Mesenchymal stem cell (in vitro differentiated cells and primary cell): ENCODE measurements around the gene THRA.

Experiments
- DNase-seq: peaks from one replicate; pipeline ENCODE4 v3.0.0-alpha.2; 2013
- H2AFZ ChIP-seq: one replicate; pipeline ENCODE4 v1.6.1; 2013; ENCODE audit warnings: low read depth, mild to moderate bottlenecking, control low read depth, inconsistent platforms, low read length, moderate library complexity
- H2AK5ac ChIP-seq: 2 replicates; pipeline ENCODE4 v1.6.1; 2013; ENCODE audit warnings: low read length, moderate library complexity, mild to moderate bottlenecking, inconsistent platforms; ENCODE audit not compliant: severe bottlenecking
- H2BK120ac ChIP-seq: one replicate; pipeline ENCODE4 v1.6.1; 2013; ENCODE audit warnings: low read depth, mild to moderate bottlenecking, inconsistent platforms, low read length, moderate library complexity
- H2BK12ac ChIP-seq, 2 experiments: one replicate each; pipeline ENCODE4 v1.6.1; 2013; ENCODE audit warnings: inconsistent platforms in 2 of 2, low read length in 2 of 2, mild to moderate bottlenecking in 2 of 2, moderate library complexity in 2 of 2, control low read depth in 1 of 2
- H2BK15ac ChIP-seq: one replicate; pipeline ENCODE4 v1.6.1; 2013; ENCODE audit warnings: mild to moderate bottlenecking, low read depth, inconsistent platforms; ENCODE audit not compliant: poor library complexity, severe bottlenecking
- H2BK5ac ChIP-seq: 2 replicates; pipeline ENCODE4 v1.6.1; 2013; ENCODE audit warnings: low read depth, mild to moderate bottlenecking, low read length, control low read depth, inconsistent platforms; ENCODE audit not compliant: poor library complexity, severe bottlenecking
- H3K14ac ChIP-seq, 2 experiments: one replicate each; pipeline ENCODE4 v1.6.1; 2013; ENCODE audit warnings: inconsistent platforms in 2 of 2, low read length in 2 of 2, control low read depth in 1 of 2, mild to moderate bottlenecking in 1 of 2, moderate library complexity in 1 of 2
- H3K18ac ChIP-seq, 2 experiments: one replicate each; pipeline ENCODE4 v1.6.1; 2013; ENCODE audit warnings: inconsistent platforms in 2 of 2, low read length in 2 of 2, control low read depth in 1 of 2, low read depth in 1 of 2, mild to moderate bottlenecking in 1 of 2
- H3K23ac ChIP-seq, 2 experiments: one replicate each; pipeline ENCODE4 v1.6.1; 2013; ENCODE audit warnings: inconsistent platforms in 2 of 2, low read length in 2 of 2, mild to moderate bottlenecking in 2 of 2, moderate library complexity in 2 of 2, control low read depth in 1 of 2
- H3K27ac ChIP-seq: 2 replicates; pipeline ENCODE4 v1.5.1; 2013; ENCODE audit warnings: mild to moderate bottlenecking, moderate library complexity, low read length, control low read depth, inconsistent platforms; ENCODE audit not compliant: poor library complexity, severe bottlenecking
- H3K27me3 ChIP-seq, 2 experiments: 2 replicates each; pipeline versions ENCODE4 v1.6.1 to v1.7.0; 2013; ENCODE audit warnings: low read length in 2 of 2, mild to moderate bottlenecking in 2 of 2, moderate library complexity in 2 of 2, control low read depth in 1 of 2, inconsistent platforms in 1 of 2; ENCODE audit not compliant: control insufficient read depth in 1 of 2, insufficient read depth in 1 of 2
- H3K36me3 ChIP-seq, 2 experiments: 2 replicates each; pipeline versions ENCODE4 v1.6.1 to v1.7.0; 2013; ENCODE audit warnings: low read length in 2 of 2, control low read depth in 1 of 2, inconsistent platforms in 1 of 2, low read depth in 1 of 2, mild to moderate bottlenecking in 1 of 2; ENCODE audit not compliant: insufficient read depth in 2 of 2, control insufficient read depth in 1 of 2
- H3K4ac ChIP-seq, 2 experiments: one replicate each; pipeline ENCODE4 v1.6.1; 2013; ENCODE audit warnings: inconsistent platforms in 2 of 2, low read length in 2 of 2, mild to moderate bottlenecking in 2 of 2, moderate library complexity in 2 of 2, control low read depth in 1 of 2, low read depth in 1 of 2
- H3K4me1 ChIP-seq: 2 replicates; pipeline ENCODE4 v1.6.1; 2013; ENCODE audit warnings: low read depth, low read length, control low read depth; ENCODE audit not compliant: control insufficient read depth, insufficient read depth
- H3K4me2 ChIP-seq: 2 replicates; pipeline ENCODE4 v1.6.1; 2013; ENCODE audit warnings: low read length, mild to moderate bottlenecking, inconsistent platforms; ENCODE audit not compliant: poor library complexity, severe bottlenecking
- H3K4me3 ChIP-seq, 2 experiments: 2 replicates each; pipeline versions ENCODE4 v1.5.1 to v1.7.0; 2013; ENCODE audit warnings: low read length in 2 of 2, mild to moderate bottlenecking in 2 of 2, control low read depth in 1 of 2, low read depth in 1 of 2; ENCODE audit not compliant: insufficient read depth in 1 of 2
- H3K79me1 ChIP-seq: replicated peaks from 2 replicates; pipeline ENCODE4 v1.6.1; 2013; ENCODE audit warnings: mild to moderate bottlenecking, control low read depth, low read length, inconsistent platforms; ENCODE audit not compliant: poor library complexity, severe bottlenecking
- H3K9ac ChIP-seq: 2 replicates; pipeline ENCODE4 v1.7.0; 2013; ENCODE audit warnings: mild to moderate bottlenecking, low read length, moderate library complexity
- H3K9me3 ChIP-seq: 2 replicates; pipeline ENCODE4 v1.7.0; 2013; ENCODE audit warnings: mild to moderate bottlenecking, low read length; ENCODE audit not compliant: control insufficient read depth
- H4K8ac ChIP-seq: one replicate; pipeline ENCODE4 v1.6.1; 2013; ENCODE audit warnings: inconsistent platforms, mild to moderate bottlenecking, low read length, moderate library complexity
- H4K91ac ChIP-seq: one replicate; pipeline ENCODE4 v1.6.1; 2013; ENCODE audit warnings: mild to moderate bottlenecking, low read length, inconsistent platforms
- WGBS: methylation state at CpG from one replicate; pipeline ENCODE4 v1.1.7; 2013; ENCODE audit warnings: mixed read lengths; 5-methylcytosine and 5-hydroxymethylcytosine counted together

The THRA gene

GRCh38 chr17:40100419-40100668 lies 37.6 kb downstream of the THRA start, which contains the start of gene NR1D1:
TSS of gene NR1D1 (minus strand) at chr17:40100589. CDS start at chr17:40100094, 495 bp downstream.
- Histone ChIP-seq H3K79me1 (peaks cover 16% of the 10 kb centered on the region), H4K8ac (peak within 1 kb of the TSS; percentile 43), H3K14ac (peak within 1 kb of the TSS in 1 of 2 experiments; percentile 96), H3K4me3 (peak within 1 kb of the TSS; percentile 61 to 93), H4K91ac (peak within 1 kb of the TSS; percentile 74), H2BK12ac (peak within 1 kb of the TSS; percentile 76 to 96), H2AFZ (peak within 1 kb of the TSS; percentile 46), H3K4ac (peak within 1 kb of the TSS; percentile 80 to 89), H2BK5ac (peak within 1 kb of the TSS; percentile 77), H3K4me1 (peaks cover 23% of the 10 kb centered on the region), H2BK15ac (peak within 1 kb of the TSS; percentile 39), H3K18ac (peak within 1 kb of the TSS; percentile 60 to 92), H3K36me3 (peaks cover 22 to 27% of the 10 kb centered on the region in 2 experiments), H2AK5ac (peak within 1 kb of the TSS; percentile 80), H3K23ac (peak within 1 kb of the TSS in 1 of 2 experiments; percentile 83), H3K9me3 (no peaks in the 10 kb centered on the region), H2BK120ac (peak within 1 kb of the TSS; percentile 45), H3K9ac (peak within 1 kb of the TSS; percentile 96), H3K27ac (peak within 1 kb of the TSS; percentile 77), H3K27me3 (no peaks in the 10 kb centered on the region), H3K4me2 (peak within 1 kb of the TSS; percentile 94)
- DNase-seq: no peak
- 0% methylated on average over 13 of the region's 16 CpGs for whole genome bisulfite sequencing

GRCh38 chr17:40100669-40101366 lies 38.1 kb downstream of the THRA start:
- H3K27ac ChIP-seq: peak overlapping the region; percentile 63
- H3K4me2 ChIP-seq: peak overlapping the region; percentile 94
- peak overlapping the region; percentile 31 to 89 for H3K4ac ChIP-seq
- H2BK5ac ChIP-seq: peak overlapping the region; percentile 77
- peak overlapping the region; percentile 28 to 94 for H2BK12ac ChIP-seq
- under 1% methylated on average over 23 of the region's 25 CpGs for WGBS
- peaks cover 16% of the 10 kb centered on the region for H3K79me1 ChIP-seq
- peaks cover 23% of the 10 kb centered on the region for H3K4me1 ChIP-seq
- H4K8ac ChIP-seq: peak overlapping the region; percentile 43
- H3K23ac ChIP-seq: no peak overlapping the region
- no peaks in the 10 kb centered on the region for H3K27me3 ChIP-seq
- H2BK15ac ChIP-seq: peak overlapping the region; percentile 33
- H3K9ac ChIP-seq: peak overlapping the region; percentile 96
- H3K9me3 ChIP-seq: no peaks in the 10 kb centered on the region
- DNase-seq: peak; percentile 99
- H3K14ac ChIP-seq: peak overlapping the region in 1 of 2 experiments; percentile 29
- H2AK5ac ChIP-seq: no peak overlapping the region
- peak overlapping the region; percentile 74 for H4K91ac ChIP-seq
- H2BK120ac ChIP-seq: peak overlapping the region; percentile 45
- H3K36me3 ChIP-seq: peaks cover 17 to 23% of the 10 kb centered on the region in 2 experiments
- peak overlapping the region; percentile 18 for H2AFZ ChIP-seq
- peak overlapping the region; percentile 60 to 74 for H3K18ac ChIP-seq
- peak overlapping the region in 1 of 2 experiments; percentile 93 for H3K4me3 ChIP-seq

GRCh38 chr17:40101367-40102210 lies 38.8 kb downstream of the THRA start:
- H2BK15ac ChIP-seq: peak overlapping the region; percentile 6
- peak overlapping the region in 1 of 2 experiments; percentile 93 for H3K4me3 ChIP-seq
- no peak overlapping the region for H2BK120ac ChIP-seq
- H3K4me2 ChIP-seq: no peak overlapping the region
- peak overlapping the region; percentile 76 to 79 for H2BK12ac ChIP-seq
- H3K27me3 ChIP-seq: no peaks in the 10 kb centered on the region
- no peaks in the 10 kb centered on the region for H3K9me3 ChIP-seq
- DNase-seq: peak; percentile 60
- H3K36me3 ChIP-seq: peaks cover 10 to 15% of the 10 kb centered on the region in 2 experiments
- peak overlapping the region; percentile 96 for H3K9ac ChIP-seq
- peak overlapping the region; percentile 63 for H3K27ac ChIP-seq
- no peak overlapping the region for H3K23ac ChIP-seq
- 81% methylated on average over 12 of the region's 16 CpGs for WGBS
- no peak overlapping the region for H4K8ac ChIP-seq
- H3K79me1 ChIP-seq: peaks cover 16% of the 10 kb centered on the region
- H3K4ac ChIP-seq: peak overlapping the region; percentile 63 to 80
- H2AFZ ChIP-seq: no peak overlapping the region
- peak overlapping the region; percentile 47 to 74 for H3K18ac ChIP-seq
- no peak overlapping the region for H2BK5ac ChIP-seq
- H4K91ac ChIP-seq: no peak overlapping the region
- H2AK5ac ChIP-seq: peak overlapping the region; percentile 75
- H3K14ac ChIP-seq: no peak overlapping the region
- H3K4me1 ChIP-seq: peaks cover 23% of the 10 kb centered on the region
